ENCODE results near the gene ABHD3. TPM values are rescaled to one million over a fixed set of nuclear protein-coding genes. Genes with fewer than 3 reads are reported as not detected.

Gene ABHD3
- total RNA-seq, 3 donors from 2014 or later = 82.7 to 160 (median 150) TPM

- no peak for TF ChIP-seq CTCF (IDR thresholded peaks at IDR 0.05)
- no peak overlapping the region for H3K4me3 ChIP-seq
- peaks cover 3% of the 10 kb centered on the region for H3K4me1 ChIP-seq (ENCODE audit: low read depth)
- intact Hi-C loops (cut with DNase I, micrococcal nuclease) = no loop called here
- ATAC-seq (no peak), DNase-seq (no peak)
- no peaks in the 10 kb centered on the region for H3K36me3 ChIP-seq (ENCODE audit: low read depth)
- H3K9me3 ChIP-seq = no peaks in the 10 kb centered on the region
Measured at GRCh38 chr18:21743166-21743832, 38.7 kb upstream of the ABHD3 start.

DNA sequence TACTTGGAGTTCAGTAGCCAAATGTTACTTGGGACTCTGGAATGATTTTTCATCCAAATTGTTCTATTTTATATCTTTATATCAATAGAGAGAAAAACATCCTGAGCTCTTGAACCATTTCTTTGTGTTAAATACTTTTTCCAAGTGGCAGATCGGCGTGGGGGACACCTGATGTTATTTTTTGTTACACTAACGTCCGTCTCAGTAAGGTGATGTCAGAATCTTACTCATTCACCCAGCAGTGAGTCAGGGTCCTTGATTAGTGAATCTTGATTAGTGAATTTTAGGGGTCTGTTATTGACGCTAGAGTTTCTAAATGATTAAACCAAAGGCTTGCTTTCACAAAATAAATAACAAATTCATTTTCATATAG, 37.7 kb upstream of the ABHD3 start:
- TF ChIP-seq CTCF (IDR thresholded peaks at IDR 0.05) = no peak
- no peak overlapping the region for H3K4me3 ChIP-seq
- intact Hi-C loops (cut with DNase I, micrococcal nuclease) = no loop called here
- H3K9me3 ChIP-seq = no peaks in the 10 kb centered on the region
- ATAC-seq = no peak
- no peak for DNase-seq
- peaks cover 3% of the 10 kb centered on the region for H3K4me1 ChIP-seq (ENCODE audit: low read depth)
- no peaks in the 10 kb centered on the region for H3K36me3 ChIP-seq (ENCODE audit: low read depth)

GRCh38 chr18:21741562-21742314, 37.2 kb upstream of the ABHD3 start:
- Histone ChIP-seq H3K4me3 (peak overlapping the region; percentile 90), H3K9me3 (no peaks in the 10 kb centered on the region), H3K4me1 (ENCODE audit: low read depth) (peaks cover 3% of the 10 kb centered on the region), H3K36me3 (ENCODE audit: low read depth) (no peaks in the 10 kb centered on the region)
- intact Hi-C loops (cut with DNase I, micrococcal nuclease) = no loop called here
- peak; percentile 15 for ATAC-seq
- no peak for TF ChIP-seq CTCF (IDR thresholded peaks at IDR 0.05)
- peak in 2 of 3 donors; percentile 35 to 75 for DNase-seq

GRCh38 chr18:21741312-21741561, 36.7 kb upstream of the ABHD3 start:
- Histone ChIP-seq H3K4me1 (ENCODE audit: low read depth) (peaks cover 6% of the 10 kb centered on the region), H3K9me3 (no peaks in the 10 kb centered on the region), H3K4me3 (peak overlapping the region; percentile 90), H3K36me3 (ENCODE audit: low read depth) (no peaks in the 10 kb centered on the region)
- peak in 1 of 3 donors; percentile 56 for DNase-seq
- no peak for TF ChIP-seq CTCF (IDR thresholded peaks at IDR 0.05)
- intact Hi-C loops (cut with DNase I, micrococcal nuclease) = no loop called here
- ATAC-seq = no peak

DNA sequence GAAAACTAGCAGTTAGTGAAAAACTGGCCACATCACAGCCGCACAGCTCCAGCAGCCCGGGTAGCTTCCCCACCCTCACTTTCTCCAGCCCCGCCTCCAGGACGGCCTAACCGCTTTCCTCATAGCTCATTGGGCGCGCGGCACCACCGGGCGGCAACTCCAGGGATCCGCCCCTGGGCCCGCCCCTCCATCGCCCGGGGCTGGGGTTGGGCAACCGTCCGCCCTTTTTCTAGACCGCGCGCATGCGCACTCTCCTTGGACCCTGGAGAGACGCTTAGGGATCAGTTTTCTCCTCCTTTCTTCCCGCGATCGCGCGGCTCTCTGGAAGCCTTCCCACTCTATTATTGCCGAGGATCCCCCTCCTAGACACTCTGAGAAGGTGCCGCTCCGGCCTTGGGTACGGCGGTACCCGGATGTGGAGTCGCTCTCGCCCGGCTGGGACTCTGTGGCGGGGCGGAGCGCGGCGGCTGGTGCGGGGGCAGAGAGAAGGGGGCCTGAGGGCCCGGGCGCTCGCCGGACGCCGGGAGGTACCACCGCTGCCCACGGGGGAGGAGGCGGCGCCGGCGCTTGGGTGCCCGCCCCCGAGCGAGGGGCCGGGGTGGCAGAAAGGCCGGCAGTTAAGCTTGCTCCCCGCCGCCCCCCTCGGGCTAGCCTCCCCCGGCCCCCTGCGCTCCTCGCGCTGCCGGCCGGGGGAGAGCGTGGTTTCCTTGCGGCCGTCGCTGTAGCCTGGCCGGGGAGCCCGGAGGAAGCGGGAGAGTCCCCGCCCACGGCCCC, 36.2 kb upstream of the ABHD3 start, which contains the start of gene MIB1:
MIB1 (plus strand) TSS at position 255 of the 774 bp plus-strand sequence. CDS start 792 bp downstream, outside the sequence.
- ATAC-seq = peak; percentile 98
- peak; percentile 99 for DNase-seq
- Histone ChIP-seq H3K4me3 (peak within 1 kb of the TSS; percentile 90), H3K9me3 (no peaks in the 10 kb centered on the region), H3K36me3 (ENCODE audit: low read depth) (no peaks in the 10 kb centered on the region), H3K4me1 (ENCODE audit: low read depth) (peaks cover 11% of the 10 kb centered on the region)
- TF ChIP-seq CTCF (IDR thresholded peaks at IDR 0.05) = no peak
- intact Hi-C loops (cut with DNase I, micrococcal nuclease) = no loop called here

All from mucosa of descending colon (tissue), 3 donors.